GM23338 (cell line): ENCODE measurements around the gene TENT5C. TPM values are rescaled to one million over a fixed set of nuclear protein-coding genes. Genes with fewer than 3 reads are reported as not detected.

Experiments used
- ATAC-seq: fragments of 200-7000 bp; cut with Tn5 transposase; 3 replicates; pipeline ENCODE4 v1.9.1; 2020
- DNase-seq: peaks from one replicate; pipeline ENCODE4 v3.0.0-alpha.2; 2015; ENCODE audit warnings: low spot score
- H2AFZ ChIP-seq: fragments of 200-600 bp; sonication (generic); 2 replicates; pipeline ENCODE4 v1.8.0; 2016; ENCODE audit warnings: antibody characterized with exemption, mild to moderate bottlenecking, moderate library complexity
- H3F3A ChIP-seq: fragments of 200-600 bp; sonication (generic); replicated peaks from 2 replicates; pipeline ENCODE4 v1.8.0; 2017; ENCODE audit warnings: antibody characterized with exemption, mixed run types, low read depth
- H3K27ac ChIP-seq: fragments of 200-600 bp; sonication (generic); 2 replicates; pipeline ENCODE4 v1.6.1; 2016; ENCODE audit warnings: low read depth
- H3K27me3 ChIP-seq: fragments of 200-600 bp; sonication (generic); 2 replicates; pipeline ENCODE4 v1.8.0; 2016; ENCODE audit warnings: mild to moderate bottlenecking, mixed run types, moderate library complexity; ENCODE audit not compliant: insufficient read depth
- H3K36me3 ChIP-seq: fragments of 200-600 bp; sonication (generic); 2 replicates; pipeline ENCODE4 v1.8.0; 2016; ENCODE audit warnings: mild to moderate bottlenecking; ENCODE audit not compliant: insufficient read depth
- H3K4me1 ChIP-seq: fragments of 200-600 bp; sonication (generic); 2 replicates; pipeline ENCODE4 v1.8.0; 2016; ENCODE audit warnings: mild to moderate bottlenecking, moderate library complexity; ENCODE audit not compliant: insufficient read depth
- H3K4me2 ChIP-seq: fragments of 200-600 bp; sonication (generic); 2 replicates; pipeline ENCODE4 v1.7.1; 2017; ENCODE audit warnings: mixed run types
- H3K4me3 ChIP-seq: fragments of 200-600 bp; sonication (generic); 2 replicates; pipeline ENCODE4 v1.6.1; 2016; ENCODE audit warnings: mixed run types
- H3K79me2 ChIP-seq: fragments of 200-600 bp; sonication (generic); replicated peaks from 2 replicates; pipeline ENCODE4 v1.8.0; 2017; ENCODE audit warnings: mild to moderate bottlenecking; ENCODE audit not compliant: insufficient read depth
- H3K9me2 ChIP-seq: fragments of 200-600 bp; sonication (generic); 2 replicates; pipeline ENCODE4 v1.8.0; 2017; ENCODE audit not compliant: insufficient read depth
- H4K20me1 ChIP-seq: fragments of 200-600 bp; sonication (generic); replicated peaks from 2 replicates; pipeline ENCODE4 v1.8.0; 2017; ENCODE audit warnings: mild to moderate bottlenecking; ENCODE audit not compliant: insufficient read depth
- H3K27ac Mint-ChIP-seq: 2 replicates; pipeline ENCODE4 v1.8.0; 2020; ENCODE audit warnings: inconsistent platforms, mild to moderate bottlenecking, moderate library complexity, mixed read lengths
- H3K27me3 Mint-ChIP-seq: 3 replicates; pipeline ENCODE4 v1.8.0; 2022; ENCODE audit warnings: low read depth, mild to moderate bottlenecking, moderate library complexity, mixed read lengths, inconsistent platforms; ENCODE audit not compliant: insufficient read depth, poor library complexity
- H3K36me3 Mint-ChIP-seq: 3 replicates; pipeline ENCODE4 v1.8.0; 2021; ENCODE audit warnings: low read depth, mild to moderate bottlenecking, inconsistent platforms, moderate library complexity, mixed read lengths
- H3K4me1 Mint-ChIP-seq: 3 replicates; pipeline ENCODE4 v1.8.0; 2020; ENCODE audit warnings: mild to moderate bottlenecking, inconsistent platforms, mixed read lengths
- H3K4me3 Mint-ChIP-seq: 3 replicates; pipeline ENCODE4 v1.8.0; 2021; ENCODE audit warnings: moderate library complexity, mild to moderate bottlenecking, inconsistent platforms, mixed read lengths
- H3K9me3 Mint-ChIP-seq: 3 replicates; pipeline ENCODE4 v1.8.0; 2020; ENCODE audit warnings: moderate library complexity, mild to moderate bottlenecking, inconsistent platforms, mixed read lengths
- EZH2 ChIP-seq: fragments of 200-600 bp; sonication (generic); IDR thresholded peaks from one replicate; pipeline ENCODE4 v1.8.0; 2017; ENCODE audit warnings: antibody characterized with exemption, mild to moderate bottlenecking, low read depth; ENCODE audit not compliant: unreplicated experiment
- EZH2phosphoT487 ChIP-seq: fragments of 200-600 bp; sonication (generic); IDR thresholded peaks from one replicate; pipeline ENCODE4 v1.8.1; 2018; ENCODE audit warnings: antibody characterized with exemption; ENCODE audit not compliant: unreplicated experiment
- JUNB ChIP-seq: IDR thresholded peaks from one replicate; pipeline ENCODE4 v1.6.1; 2016; ENCODE audit warnings: antibody characterized with exemption; ENCODE audit not compliant: unreplicated experiment
- NANOG ChIP-seq: IDR thresholded peaks from 2 replicates; pipeline ENCODE4 v1.6.1; 2016; ENCODE audit warnings: antibody characterized with exemption, borderline replicate concordance
- ZNF114 ChIP-seq: fragments of 250-450 bp; sonication (Bioruptor Pico); IDR thresholded peaks from 2 replicates; pipeline ENCODE4 v1.5.0; 2020; ENCODE audit warnings: mild to moderate bottlenecking, moderate library complexity
- ZNF331 ChIP-seq: fragments of 250-450 bp; sonication (Bioruptor Pico); IDR thresholded peaks from 2 replicates; pipeline ENCODE4 v1.5.0; 2020; ENCODE audit warnings: low read depth, mild to moderate bottlenecking, moderate library complexity
- polyA plus RNA-seq: library from polyadenylated mRNA; unstranded; fragments of >200 nt; fragmentation: Nextera tagmentation; extraction: Ambion mirVana; gene quantifications from 2 replicates; pipeline ENCODE4 v1.2.1, GENCODE V29; 2016
- total RNA-seq: library from RNA; depleted of rRNA; stranded (reverse); fragments of >200 nt; shearing (Covaris generic); gene quantifications from 2 replicates; pipeline ENCODE4 v1.2.3, GENCODE V29; 2014
- TF ChIP-seq, protein P1 (sequence below): IDR thresholded peaks from one replicate; pipeline ENCODE4 v1.6.1; 2018; ENCODE audit warnings: antibody characterized with exemption; ENCODE audit not compliant: unreplicated experiment
- TF ChIP-seq, protein P2 (sequence below): IDR thresholded peaks from 2 replicates; pipeline ENCODE4 v1.6.1; 2016; ENCODE audit warnings: antibody characterized with exemption
- TF ChIP-seq, protein P3 (sequence below), 2 experiments: fragments of 200-600 bp in 1 of 2; sonication (generic) in 1 of 2; conservative IDR thresholded peaks; 2 replicates each; pipeline versions ENCODE4 v1.5.1 to v1.6.1; 2016 to 2017; ENCODE audit warnings: antibody characterized with exemption in 2 of 2, low read depth in 2 of 2, mild to moderate bottlenecking in 2 of 2, moderate library complexity in 1 of 2

The TENT5C gene
- total and polyA plus RNA-seq, 2 experiments from 2014 or later: 0.23 to 0.80 TPM

GRCh38 chr1:117635805-117636204, 30.0 kb downstream of the TENT5C start (continued):
- TF ChIP-seq, protein P1, sequence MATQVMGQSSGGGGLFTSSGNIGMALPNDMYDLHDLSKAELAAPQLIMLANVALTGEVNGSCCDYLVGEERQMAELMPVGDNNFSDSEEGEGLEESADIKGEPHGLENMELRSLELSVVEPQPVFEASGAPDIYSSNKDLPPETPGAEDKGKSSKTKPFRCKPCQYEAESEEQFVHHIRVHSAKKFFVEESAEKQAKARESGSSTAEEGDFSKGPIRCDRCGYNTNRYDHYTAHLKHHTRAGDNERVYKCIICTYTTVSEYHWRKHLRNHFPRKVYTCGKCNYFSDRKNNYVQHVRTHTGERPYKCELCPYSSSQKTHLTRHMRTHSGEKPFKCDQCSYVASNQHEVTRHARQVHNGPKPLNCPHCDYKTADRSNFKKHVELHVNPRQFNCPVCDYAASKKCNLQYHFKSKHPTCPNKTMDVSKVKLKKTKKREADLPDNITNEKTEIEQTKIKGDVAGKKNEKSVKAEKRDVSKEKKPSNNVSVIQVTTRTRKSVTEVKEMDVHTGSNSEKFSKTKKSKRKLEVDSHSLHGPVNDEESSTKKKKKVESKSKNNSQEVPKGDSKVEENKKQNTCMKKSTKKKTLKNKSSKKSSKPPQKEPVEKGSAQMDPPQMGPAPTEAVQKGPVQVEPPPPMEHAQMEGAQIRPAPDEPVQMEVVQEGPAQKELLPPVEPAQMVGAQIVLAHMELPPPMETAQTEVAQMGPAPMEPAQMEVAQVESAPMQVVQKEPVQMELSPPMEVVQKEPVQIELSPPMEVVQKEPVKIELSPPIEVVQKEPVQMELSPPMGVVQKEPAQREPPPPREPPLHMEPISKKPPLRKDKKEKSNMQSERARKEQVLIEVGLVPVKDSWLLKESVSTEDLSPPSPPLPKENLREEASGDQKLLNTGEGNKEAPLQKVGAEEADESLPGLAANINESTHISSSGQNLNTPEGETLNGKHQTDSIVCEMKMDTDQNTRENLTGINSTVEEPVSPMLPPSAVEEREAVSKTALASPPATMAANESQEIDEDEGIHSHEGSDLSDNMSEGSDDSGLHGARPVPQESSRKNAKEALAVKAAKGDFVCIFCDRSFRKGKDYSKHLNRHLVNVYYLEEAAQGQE: no peak
- TF ChIP-seq EZH2 (no peak), NANOG (no peak), EZH2phosphoT487 (no peak), ZNF114 (CRISPR knock-in tag) (no peak)
- TF ChIP-seq, protein P2, sequence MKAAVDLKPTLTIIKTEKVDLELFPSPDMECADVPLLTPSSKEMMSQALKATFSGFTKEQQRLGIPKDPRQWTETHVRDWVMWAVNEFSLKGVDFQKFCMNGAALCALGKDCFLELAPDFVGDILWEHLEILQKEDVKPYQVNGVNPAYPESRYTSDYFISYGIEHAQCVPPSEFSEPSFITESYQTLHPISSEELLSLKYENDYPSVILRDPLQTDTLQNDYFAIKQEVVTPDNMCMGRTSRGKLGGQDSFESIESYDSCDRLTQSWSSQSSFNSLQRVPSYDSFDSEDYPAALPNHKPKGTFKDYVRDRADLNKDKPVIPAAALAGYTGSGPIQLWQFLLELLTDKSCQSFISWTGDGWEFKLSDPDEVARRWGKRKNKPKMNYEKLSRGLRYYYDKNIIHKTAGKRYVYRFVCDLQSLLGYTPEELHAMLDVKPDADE: no peak
- TF ChIP-seq, protein P3, sequence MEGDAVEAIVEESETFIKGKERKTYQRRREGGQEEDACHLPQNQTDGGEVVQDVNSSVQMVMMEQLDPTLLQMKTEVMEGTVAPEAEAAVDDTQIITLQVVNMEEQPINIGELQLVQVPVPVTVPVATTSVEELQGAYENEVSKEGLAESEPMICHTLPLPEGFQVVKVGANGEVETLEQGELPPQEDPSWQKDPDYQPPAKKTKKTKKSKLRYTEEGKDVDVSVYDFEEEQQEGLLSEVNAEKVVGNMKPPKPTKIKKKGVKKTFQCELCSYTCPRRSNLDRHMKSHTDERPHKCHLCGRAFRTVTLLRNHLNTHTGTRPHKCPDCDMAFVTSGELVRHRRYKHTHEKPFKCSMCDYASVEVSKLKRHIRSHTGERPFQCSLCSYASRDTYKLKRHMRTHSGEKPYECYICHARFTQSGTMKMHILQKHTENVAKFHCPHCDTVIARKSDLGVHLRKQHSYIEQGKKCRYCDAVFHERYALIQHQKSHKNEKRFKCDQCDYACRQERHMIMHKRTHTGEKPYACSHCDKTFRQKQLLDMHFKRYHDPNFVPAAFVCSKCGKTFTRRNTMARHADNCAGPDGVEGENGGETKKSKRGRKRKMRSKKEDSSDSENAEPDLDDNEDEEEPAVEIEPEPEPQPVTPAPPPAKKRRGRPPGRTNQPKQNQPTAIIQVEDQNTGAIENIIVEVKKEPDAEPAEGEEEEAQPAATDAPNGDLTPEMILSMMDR (conservative IDR thresholded peaks at IDR 0.05; ENCODE audit: low read depth in 2 of 2): no peak

GRCh38 chr1:117636637-117637425, 31.0 kb downstream of the TENT5C start:
- Histone ChIP-seq H4K20me1 (no peaks in the 10 kb centered on the region), H3K4me3 (no peak overlapping the region), H3K9me2 (no peaks in the 10 kb centered on the region), H3K27ac (no peak overlapping the region), H3K79me2 (no peaks in the 10 kb centered on the region), H3K4me2 (no peak overlapping the region), H3K27me3 (no peaks in the 10 kb centered on the region), H3K4me1 (peaks cover 15% of the 10 kb centered on the region), H3F3A (no peaks in the 10 kb centered on the region), H3K36me3 (no peaks in the 10 kb centered on the region), H2AFZ (no peak overlapping the region)
- no peaks in the 10 kb centered on the region for H3K9me3 Mint-ChIP-seq
- DNase-seq (no peak), ATAC-seq (no peak)
- no peak overlapping the region for H3K27ac Mint-ChIP-seq
- no peaks in the 10 kb centered on the region for H3K36me3 Mint-ChIP-seq
- peaks cover 3% of the 10 kb centered on the region for H3K27me3 Mint-ChIP-seq
- peaks cover 17% of the 10 kb centered on the region for H3K4me1 Mint-ChIP-seq
- H3K4me3 Mint-ChIP-seq: no peak overlapping the region
- TF ChIP-seq, protein P2: no peak
- TF ChIP-seq, protein P1: no peak
- TF ChIP-seq ZNF331 (CRISPR knock-in tag) (no peak), ZNF114 (CRISPR knock-in tag) (no peak), JUNB (no peak)
